ENCODE data around the gene MGAT2.

DNA sequence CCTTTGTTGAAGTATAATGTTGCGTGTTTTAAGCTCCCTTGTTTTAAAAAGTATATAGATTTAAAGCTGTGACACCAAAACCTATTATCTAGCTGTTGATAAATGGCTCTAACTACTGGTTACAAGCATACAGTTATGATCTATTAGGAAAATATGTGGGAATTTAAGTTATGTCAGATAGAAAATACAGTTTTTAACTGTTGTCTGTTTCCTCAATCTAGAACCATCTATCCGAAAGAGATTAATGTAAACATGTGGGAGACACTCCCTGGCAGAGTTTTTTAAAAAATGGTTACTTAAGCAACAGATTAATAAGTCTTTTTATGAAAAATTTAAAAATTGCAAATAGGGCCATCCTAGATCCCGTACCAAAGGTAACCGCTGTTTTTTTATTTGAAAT is 8.3 kb upstream of the MGAT2 start:
- TF ChIP-seq, protein P1, sequence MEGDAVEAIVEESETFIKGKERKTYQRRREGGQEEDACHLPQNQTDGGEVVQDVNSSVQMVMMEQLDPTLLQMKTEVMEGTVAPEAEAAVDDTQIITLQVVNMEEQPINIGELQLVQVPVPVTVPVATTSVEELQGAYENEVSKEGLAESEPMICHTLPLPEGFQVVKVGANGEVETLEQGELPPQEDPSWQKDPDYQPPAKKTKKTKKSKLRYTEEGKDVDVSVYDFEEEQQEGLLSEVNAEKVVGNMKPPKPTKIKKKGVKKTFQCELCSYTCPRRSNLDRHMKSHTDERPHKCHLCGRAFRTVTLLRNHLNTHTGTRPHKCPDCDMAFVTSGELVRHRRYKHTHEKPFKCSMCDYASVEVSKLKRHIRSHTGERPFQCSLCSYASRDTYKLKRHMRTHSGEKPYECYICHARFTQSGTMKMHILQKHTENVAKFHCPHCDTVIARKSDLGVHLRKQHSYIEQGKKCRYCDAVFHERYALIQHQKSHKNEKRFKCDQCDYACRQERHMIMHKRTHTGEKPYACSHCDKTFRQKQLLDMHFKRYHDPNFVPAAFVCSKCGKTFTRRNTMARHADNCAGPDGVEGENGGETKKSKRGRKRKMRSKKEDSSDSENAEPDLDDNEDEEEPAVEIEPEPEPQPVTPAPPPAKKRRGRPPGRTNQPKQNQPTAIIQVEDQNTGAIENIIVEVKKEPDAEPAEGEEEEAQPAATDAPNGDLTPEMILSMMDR (IDR thresholded peaks at IDR 0.05), result no peak
- TF ChIP-seq POLR2A (IDR thresholded peaks at IDR 0.05), result no peak

Measured in testis (tissue), 2 donors.